H1 (cell line): Measurements from ENCODE around the gene RHOV. TPM values are rescaled to one million over a fixed set of nuclear protein-coding genes. Genes with fewer than 3 reads are reported as not detected.

Source experiments
- EP300 ChIP-seq, 2 experiments: IDR thresholded peaks; 1 replicate in 1 of 2; 2 replicates in 1 of 2; pipeline ENCODE4 v1.6.1; 2011 to 2012; ENCODE audit warnings: low read depth in 2 of 2, low read length in 2 of 2, mild to moderate bottlenecking in 2 of 2, borderline replicate concordance in 1 of 2, inconsistent platforms in 1 of 2, moderate library complexity in 1 of 2
- polyA plus RNA-seq, 7 experiments: library from polyadenylated mRNA; depleted of rRNA in 3 of 7; stranded (reverse) in 5 of 7; unstranded in 2 of 7; fragments of >200 nt in 5 of 7; fragments of 200-250 nt in 2 of 7; gene quantifications; 1 replicate in 5 of 7; 2 replicates in 1 of 7; 4 replicates in 1 of 7; pipeline versions ENCODE4 v1.2.1 to v1.2.3, GENCODE V29; 2011 to 2013; ENCODE audit warnings: missing spikeins in 2 of 7, mixed read lengths in 2 of 7
- total RNA-seq: library from RNA; stranded (reverse); fragmentation: NEBNext Ultra II Directional; extraction: Animal tissue kit (Norgen Biotek cat#: 25700); gene quantifications from 2 replicates; pipeline ENCODE4 v1.2.1, GENCODE V29; 2021

RHOV gene
- total and polyA plus RNA-seq, 2 of the 8 experiments (the other 6 are each of a cell fraction or from before 2014, with no cell fraction given): 1.5 to 2.7 TPM

- no peak for TF ChIP-seq EP300 (IDR thresholded peaks at IDR 0.05; ENCODE audit: borderline replicate concordance in 1 of 2, low read depth in 2 of 2, low read length in 2 of 2)
Observed at GRCh38 chr15:40838756-40839155, 35.3 kb downstream of the RHOV start (continued).
